GM10266 (cell line): ENCODE results near the gene TTC33.

Source experiments
- DNase-seq: peaks from one replicate; pipeline ENCODE4 v3.0.0; 2012; ENCODE audit errors: extremely low spot score
- CTCF ChIP-seq: IDR thresholded peaks from 2 replicates; pipeline ENCODE4 v1.5.1; 2012; ENCODE audit warnings: mild to moderate bottlenecking, low read depth; ENCODE audit not compliant: control insufficient read depth, insufficient read depth; ENCODE audit errors: missing control alignments

Gene TTC33

GRCh38 chr5:40675396-40676133 is 80.2 kb downstream of the TTC33 start:
- no peak for DNase-seq
- no peak for TF ChIP-seq CTCF

DNA sequence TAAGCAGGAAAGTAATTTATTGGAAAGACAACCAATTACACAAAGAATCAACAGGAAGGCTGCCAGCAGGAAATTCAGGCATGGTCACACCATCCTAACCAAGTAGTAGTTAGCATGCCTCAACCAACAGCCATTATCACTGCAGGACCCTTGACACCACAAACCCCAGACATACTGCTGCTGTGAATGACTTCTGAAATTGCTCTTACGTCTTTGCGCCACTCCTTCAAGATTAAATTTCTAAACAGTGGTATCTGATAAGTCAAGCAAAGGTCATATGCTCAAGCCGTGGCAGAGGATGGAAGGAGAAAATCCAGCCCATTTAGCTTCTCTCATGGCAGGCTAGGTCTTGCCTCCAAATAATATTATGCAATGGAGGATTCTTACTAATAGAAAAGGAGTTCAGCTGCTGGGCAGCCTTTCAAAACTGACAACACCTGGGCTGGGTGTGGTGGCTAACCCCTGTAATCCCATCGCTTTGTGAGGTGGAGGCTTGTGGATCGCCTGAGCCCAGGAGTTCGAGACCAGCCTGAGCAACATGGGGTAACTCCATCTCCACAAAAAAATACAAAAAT is 81.0 kb downstream of the TTC33 start:
- TF ChIP-seq CTCF = no peak
- DNase-seq = no peak

DNA sequence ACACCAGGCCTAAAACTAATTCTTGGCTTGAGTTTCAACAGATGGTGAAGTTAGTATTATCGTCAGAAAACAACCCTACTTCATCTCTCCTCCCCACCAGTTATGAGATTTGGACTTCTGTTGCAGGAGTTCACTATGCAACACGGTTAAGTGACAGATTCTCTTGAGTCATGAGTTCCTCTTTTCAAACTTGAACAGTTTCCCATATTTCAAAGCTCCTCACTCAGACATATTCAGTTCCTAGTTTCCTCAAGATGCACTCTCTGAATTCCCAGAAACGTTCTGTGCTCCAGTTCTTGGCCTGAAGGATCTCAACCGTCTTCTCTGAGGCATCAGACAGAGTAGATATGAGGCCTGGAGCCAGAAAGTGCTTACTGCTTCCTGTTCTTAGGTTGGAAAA is 83.3 kb downstream of the TTC33 start:
- TF ChIP-seq CTCF = no peak
- DNase-seq = no peak

GRCh38 chr5:40669606-40670390 is 86.0 kb downstream of the TTC33 start:
- TF ChIP-seq CTCF = no peak
- no peak for DNase-seq

DNA sequence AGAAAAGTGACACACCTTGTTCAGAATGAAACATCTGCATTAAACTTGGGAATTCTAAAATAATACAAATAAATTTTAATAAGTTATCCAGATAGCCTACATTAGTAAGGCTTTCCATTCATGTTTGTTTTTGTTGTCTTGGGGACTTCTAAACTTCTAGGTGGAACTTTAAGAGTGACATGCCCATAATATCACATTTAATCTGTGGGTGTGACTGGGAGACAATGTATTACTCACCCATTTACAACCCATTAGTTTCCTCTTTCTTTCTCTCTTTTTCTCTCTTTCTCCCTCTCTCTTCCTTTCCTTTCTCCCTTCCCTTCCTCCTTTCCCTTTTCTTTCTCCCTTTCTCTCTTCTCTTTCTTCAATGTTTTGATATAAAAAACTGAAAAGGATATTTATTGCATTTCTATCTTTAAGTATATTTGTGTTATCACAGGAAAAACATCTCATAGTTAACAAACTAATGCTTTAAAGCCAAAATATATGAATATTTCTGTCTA is 88.5 kb downstream of the TTC33 start:
- no peak for TF ChIP-seq CTCF
- no peak for DNase-seq

GRCh38 chr5:40666657-40667056 is 89.1 kb downstream of the TTC33 start:
- TF ChIP-seq CTCF = no peak
- DNase-seq = no peak
